Central memory CD8-positive, alpha-beta T cell (primary cell): ENCODE results near the gene ADARB2.
"Not testable (repeated sequence)": the region's sequence is repeated elsewhere in the genome, so short reads cannot be mapped to it uniquely, and the experiment has no call there.

ENCODE experiments used
- ATAC-seq: fragments of 150-1000 bp; cut with Tn5 transposase; replicated peaks from 2 replicates; pipeline ENCODE4 v1.10.0; 2022; ENCODE audit warnings: mild to moderate bottlenecking, moderate FRiP score, moderate number of reproducible peaks; ENCODE audit not compliant: poor library complexity, severe bottlenecking; ENCODE audit errors: extremely low read depth
- DNase-seq, 2 donors: peaks; one replicate each; pipeline ENCODE4 v3.0.0; 2021; ENCODE audit warnings: low spot score in 2 of 2
- H3K27ac Mint-ChIP-seq: one replicate; pipeline ENCODE4 v1.8.0; 2022; ENCODE audit warnings: low read depth, mild to moderate bottlenecking, moderate library complexity, mixed read lengths
- H3K27me3 Mint-ChIP-seq: one replicate; pipeline ENCODE4 v1.8.0; 2022; ENCODE audit warnings: mixed read lengths
- H3K36me3 Mint-ChIP-seq: one replicate; pipeline ENCODE4 v1.8.0; 2022; ENCODE audit warnings: mild to moderate bottlenecking, moderate library complexity, mixed read lengths; ENCODE audit not compliant: insufficient read depth
- H3K4me1 Mint-ChIP-seq: one replicate; pipeline ENCODE4 v1.8.0; 2022; ENCODE audit warnings: mixed read lengths
- H3K4me3 Mint-ChIP-seq: one replicate; pipeline ENCODE4 v1.8.0; 2022; ENCODE audit warnings: mild to moderate bottlenecking, moderate library complexity, mixed read lengths
- H3K9me3 Mint-ChIP-seq: one replicate; pipeline ENCODE4 v1.8.0; 2022; ENCODE audit warnings: mixed read lengths

ADARB2 gene

GRCh38 chr10:1360011-1360557 lies 377.2 kb downstream of the ADARB2 start:
- H3K9me3 Mint-ChIP-seq: no peaks in the 10 kb centered on the region
- H3K4me1 Mint-ChIP-seq: peaks cover 15% of the 10 kb centered on the region
- peaks cover 35% of the 10 kb centered on the region for H3K27me3 Mint-ChIP-seq
- no peaks in the 10 kb centered on the region for H3K36me3 Mint-ChIP-seq
- no peak for DNase-seq
- H3K4me3 Mint-ChIP-seq: no peak overlapping the region
- no peak for ATAC-seq
- no peak overlapping the region for H3K27ac Mint-ChIP-seq

DNA sequence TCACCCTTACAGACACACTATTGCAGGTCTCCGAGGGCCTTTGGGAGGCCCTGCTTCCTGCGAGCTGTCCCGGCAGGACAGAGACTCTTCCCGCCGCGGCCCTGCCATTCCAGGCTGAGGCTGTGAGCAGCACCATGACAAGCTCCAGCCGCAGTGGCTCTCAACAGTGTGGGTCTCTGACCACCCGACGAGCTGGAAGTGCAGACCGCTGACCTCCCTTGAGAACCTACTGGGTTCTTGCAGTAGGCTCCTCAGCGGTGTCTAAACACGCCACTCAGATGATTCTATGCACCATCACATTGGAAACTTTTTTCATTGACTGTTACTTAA lies 377.7 kb downstream of the ADARB2 start:
- no peak for ATAC-seq
- peak overlapping the region; percentile 13 for H3K27ac Mint-ChIP-seq

GRCh38 chr10:1358860-1359625 lies 378.3 kb downstream of the ADARB2 start:
- Mint-ChIP-seq H3K4me1 (peaks cover 15% of the 10 kb centered on the region), H3K4me3 (no peak overlapping the region), H3K27me3 (peaks cover 38% of the 10 kb centered on the region), H3K36me3 (no peaks in the 10 kb centered on the region), H3K9me3 (no peaks in the 10 kb centered on the region), H3K27ac (peak overlapping the region; percentile 13)
- peak; percentile 52 for ATAC-seq
- no peak for DNase-seq

More for the DNA sequence above, 377.7 kb downstream of the ADARB2 start:
- Mint-ChIP-seq H3K4me3 (no peak overlapping the region), H3K36me3 (no peaks in the 10 kb centered on the region), H3K27me3 (peaks cover 37% of the 10 kb centered on the region), H3K4me1 (peaks cover 15% of the 10 kb centered on the region), H3K9me3 (no peaks in the 10 kb centered on the region)
- no peak for DNase-seq

- H3K27me3 Mint-ChIP-seq: peaks cover 38% of the 10 kb centered on the region
- H3K4me3 Mint-ChIP-seq: no peak overlapping the region
- no peaks in the 10 kb centered on the region for H3K36me3 Mint-ChIP-seq
- H3K27ac Mint-ChIP-seq: no peak overlapping the region
- DNase-seq: no peak
- H3K4me1 Mint-ChIP-seq: peaks cover 15% of the 10 kb centered on the region
- no peak for ATAC-seq
- H3K9me3 Mint-ChIP-seq: no peaks in the 10 kb centered on the region
Measured at GRCh38 chr10:1358147-1358546, 379.2 kb downstream of the ADARB2 start.

DNA sequence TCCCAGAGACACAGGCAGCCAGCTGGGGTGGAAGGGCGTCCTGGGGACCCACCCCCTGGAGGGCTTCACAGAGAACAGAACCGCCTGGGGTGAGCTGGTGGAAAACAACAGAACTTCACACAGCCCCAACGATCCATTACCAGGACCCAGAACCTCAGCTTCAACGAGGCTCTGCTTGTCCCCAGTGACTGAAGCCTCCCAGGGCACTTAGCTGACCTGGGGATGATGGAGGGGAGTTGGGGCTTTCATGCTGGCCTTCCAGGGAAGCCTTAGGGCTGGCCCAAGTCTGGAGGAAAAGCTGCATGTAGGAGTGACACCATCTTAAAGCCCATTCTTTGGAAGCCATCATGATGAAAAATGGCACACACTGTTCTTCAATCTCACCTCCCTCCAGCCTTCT lies 381.0 kb downstream of the ADARB2 start:
- H3K4me3 Mint-ChIP-seq: no peak overlapping the region
- ATAC-seq: no peak
- peaks cover 11% of the 10 kb centered on the region for H3K4me1 Mint-ChIP-seq
- peaks cover 38% of the 10 kb centered on the region for H3K27me3 Mint-ChIP-seq
- H3K9me3 Mint-ChIP-seq: no peaks in the 10 kb centered on the region
- no peak for DNase-seq
- H3K27ac Mint-ChIP-seq: no peak overlapping the region
- no peaks in the 10 kb centered on the region for H3K36me3 Mint-ChIP-seq

- no peaks in the 10 kb centered on the region for H3K9me3 Mint-ChIP-seq
- peaks cover 33% of the 10 kb centered on the region for H3K27me3 Mint-ChIP-seq
- H3K4me3 Mint-ChIP-seq: no peak overlapping the region
- DNase-seq: no peak
- peaks cover 11% of the 10 kb centered on the region for H3K4me1 Mint-ChIP-seq
- no peak overlapping the region for H3K27ac Mint-ChIP-seq
- no peak for ATAC-seq
- H3K36me3 Mint-ChIP-seq: no peaks in the 10 kb centered on the region
Measured at GRCh38 chr10:1354809-1355710, 382.3 kb downstream of the ADARB2 start.

GRCh38 chr10:1352296-1352695 lies 385.0 kb downstream of the ADARB2 start:
- H3K36me3 Mint-ChIP-seq, H3K4me3 Mint-ChIP-seq, H3K4me1 Mint-ChIP-seq, H3K27ac Mint-ChIP-seq, H3K9me3 Mint-ChIP-seq, ATAC-seq, DNase-seq: not testable (repeated sequence)
- H3K27me3 Mint-ChIP-seq: peaks cover 19% of the 10 kb centered on the region

DNA sequence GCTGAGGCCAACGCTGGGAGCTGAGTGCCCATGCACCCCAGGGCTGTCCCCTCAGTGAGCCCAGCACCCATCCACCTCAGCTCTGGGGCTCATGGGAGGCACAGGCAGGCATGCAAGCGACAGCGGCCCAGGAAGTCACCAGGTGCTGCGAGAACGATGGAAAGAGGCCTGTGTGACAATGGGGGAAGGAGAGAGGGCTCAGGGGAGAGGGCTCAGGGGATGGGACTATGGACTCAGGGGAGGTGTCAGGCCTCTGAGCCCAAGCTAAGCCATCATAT lies 388.6 kb downstream of the ADARB2 start:
- H3K36me3 Mint-ChIP-seq: no peaks in the 10 kb centered on the region
- H3K4me3 Mint-ChIP-seq: no peak overlapping the region
- no peak overlapping the region for H3K27ac Mint-ChIP-seq

DNA sequence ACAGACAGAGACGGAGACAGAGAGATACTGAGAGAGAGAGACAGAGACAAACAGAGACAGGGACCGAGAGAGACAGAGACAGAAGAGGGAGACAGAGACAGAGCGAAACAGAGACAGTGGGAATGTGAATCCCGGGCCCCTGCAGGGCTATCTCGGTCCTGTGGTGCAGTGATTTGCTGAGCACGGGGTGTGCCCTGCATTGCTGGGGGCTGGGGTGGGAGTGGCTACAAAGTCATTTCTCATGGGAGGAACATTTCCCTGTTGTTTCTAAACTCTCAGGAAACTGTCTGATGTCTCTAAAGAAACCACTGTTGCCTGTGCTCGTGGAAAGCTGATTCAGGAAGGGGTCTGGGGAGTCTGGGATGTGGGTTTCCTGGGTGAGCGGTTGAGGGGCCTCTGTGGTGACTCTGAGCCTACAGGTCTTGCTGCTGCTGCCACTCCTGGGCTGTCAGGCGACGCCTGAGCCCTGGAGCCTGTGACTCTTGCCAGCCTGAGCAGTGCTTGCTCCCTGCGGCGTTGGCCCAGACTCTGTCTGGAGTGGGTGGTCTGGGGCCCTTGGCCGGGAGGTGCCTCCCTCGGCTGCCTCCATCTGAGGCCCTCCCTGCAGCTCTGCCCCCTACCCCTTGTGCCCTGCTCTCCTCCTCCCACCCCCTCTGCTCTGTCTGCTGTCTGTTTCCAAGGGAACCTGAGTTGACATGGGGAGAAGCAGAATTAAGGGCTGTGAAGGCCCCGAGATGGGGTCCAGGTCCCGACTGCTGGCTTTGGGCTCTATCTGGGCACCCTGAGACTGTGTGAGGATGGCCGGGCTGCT lies 389.2 kb downstream of the ADARB2 start:
- H3K27ac Mint-ChIP-seq: peak overlapping the region; percentile 42
- peaks cover 6% of the 10 kb centered on the region for H3K4me1 Mint-ChIP-seq
- H3K9me3 Mint-ChIP-seq: no peaks in the 10 kb centered on the region
- H3K27me3 Mint-ChIP-seq: peaks cover 21% of the 10 kb centered on the region
- H3K4me3 Mint-ChIP-seq: no peak overlapping the region
- DNase-seq (no peak), ATAC-seq (no peak)
- no peaks in the 10 kb centered on the region for H3K36me3 Mint-ChIP-seq

More for the DNA sequence above, 388.6 kb downstream of the ADARB2 start:
- H3K27me3 Mint-ChIP-seq: peaks cover 19% of the 10 kb centered on the region
- ATAC-seq: no peak
- H3K9me3 Mint-ChIP-seq: no peaks in the 10 kb centered on the region
- DNase-seq: no peak
- peaks cover 6% of the 10 kb centered on the region for H3K4me1 Mint-ChIP-seq

- Mint-ChIP-seq H3K27ac (peak overlapping the region; percentile 42), H3K4me3 (no peak overlapping the region), H3K36me3 (no peaks in the 10 kb centered on the region), H3K4me1 (peaks cover 6% of the 10 kb centered on the region), H3K9me3 (no peaks in the 10 kb centered on the region), H3K27me3 (peaks cover 21% of the 10 kb centered on the region)
- DNase-seq (no peak), ATAC-seq (no peak)
Measured at GRCh38 chr10:1347525-1347924, 389.8 kb downstream of the ADARB2 start.

- Mint-ChIP-seq H3K4me3 (no peak overlapping the region), H3K36me3 (peaks cover 3% of the 10 kb centered on the region), H3K9me3 (no peaks in the 10 kb centered on the region), H3K4me1 (peaks cover 6% of the 10 kb centered on the region), H3K27me3 (peaks cover 21% of the 10 kb centered on the region), H3K27ac (no peak overlapping the region)
- ATAC-seq: no peak
- no peak for DNase-seq
Measured at GRCh38 chr10:1346201-1346600, 391.1 kb downstream of the ADARB2 start.

- peaks cover 6% of the 10 kb centered on the region for H3K4me1 Mint-ChIP-seq
- peaks cover 21% of the 10 kb centered on the region for H3K27me3 Mint-ChIP-seq
- H3K27ac Mint-ChIP-seq: no peak overlapping the region
- ATAC-seq: no peak
- H3K36me3 Mint-ChIP-seq: peaks cover 3% of the 10 kb centered on the region
- no peak for DNase-seq
- H3K4me3 Mint-ChIP-seq: no peak overlapping the region
- H3K9me3 Mint-ChIP-seq: no peaks in the 10 kb centered on the region
Measured at GRCh38 chr10:1345368-1345767, 392.0 kb downstream of the ADARB2 start.
